Measurements from ENCODE around the gene DYSF.

The DYSF gene

DNA sequence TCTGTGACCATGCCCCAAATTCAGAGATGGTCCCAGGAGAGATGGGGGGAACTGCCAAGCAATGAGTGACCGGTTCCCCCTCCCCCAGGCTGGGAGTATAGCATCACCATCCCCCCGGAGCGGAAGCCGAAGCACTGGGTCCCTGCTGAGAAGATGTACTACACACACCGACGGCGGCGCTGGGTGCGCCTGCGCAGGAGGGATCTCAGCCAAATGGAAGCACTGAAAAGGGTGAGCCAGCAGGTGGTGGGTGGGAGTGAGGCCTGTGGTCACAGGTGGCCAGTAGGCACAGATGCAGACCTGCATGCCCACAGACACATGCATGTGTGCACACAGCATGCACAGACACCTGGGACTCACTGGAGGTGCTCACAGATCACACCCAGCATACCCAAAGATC lies 117.2 kb downstream of the DYSF start:
- Histone ChIP-seq H3K9me3 (ENCODE audit: control insufficient read depth, insufficient read depth, low read depth, low read length) (no peaks in the 10 kb centered on the region), H3K4me1 (ENCODE audit: control insufficient read depth, insufficient read depth, low read length) (no peaks in the 10 kb centered on the region), H3K36me3 (ENCODE audit: control insufficient read depth in 2 of 2, insufficient read depth in 1 of 2, low read length in 2 of 2) (no peaks in the 10 kb centered on the region), H3K27ac (ENCODE audit: extremely low read depth, low read depth, low read length) (no peak overlapping the region), H3K4me3 (ENCODE audit: low read depth, low read length) (no peak overlapping the region)
- ChIA-PET CTCF (interaction anchor here (0.6 kb wide), 1 partner anchor 1423 kb away, joined by 4 read pairs; no protein-coding TSS in a partner anchor), POLR2A (no interaction called here)
- TF ChIP-seq GLI4 (tag by site-specific recombination; IDR thresholded peaks at IDR 0.05) (no peak), MEIS1 (CRISPR knock-in tag; IDR thresholded peaks at IDR 0.05; ENCODE audit: borderline replicate concordance) (no peak), ZNF23 (tag by site-specific recombination; IDR thresholded peaks at IDR 0.05; ENCODE audit: borderline replicate concordance) (no peak), ZNF518A (tag by site-specific recombination; conservative IDR thresholded peaks at IDR 0.05; ENCODE audit: low read depth) (no peak), ZNF558 (tag by site-specific recombination; IDR thresholded peaks at IDR 0.05) (no peak), ZNF621 (tag by site-specific recombination; IDR thresholded peaks at IDR 0.05) (no peak), TCF7L2 (IDR thresholded peaks at IDR 0.05; ENCODE audit: borderline replicate concordance, low read depth, low read length) (no peak), ZNF768 (tag by site-specific recombination; IDR thresholded peaks at IDR 0.05) (no peak), OSR2 (tag by site-specific recombination; IDR thresholded peaks at IDR 0.05) (no peak)
- TF ChIP-seq, protein P1, sequence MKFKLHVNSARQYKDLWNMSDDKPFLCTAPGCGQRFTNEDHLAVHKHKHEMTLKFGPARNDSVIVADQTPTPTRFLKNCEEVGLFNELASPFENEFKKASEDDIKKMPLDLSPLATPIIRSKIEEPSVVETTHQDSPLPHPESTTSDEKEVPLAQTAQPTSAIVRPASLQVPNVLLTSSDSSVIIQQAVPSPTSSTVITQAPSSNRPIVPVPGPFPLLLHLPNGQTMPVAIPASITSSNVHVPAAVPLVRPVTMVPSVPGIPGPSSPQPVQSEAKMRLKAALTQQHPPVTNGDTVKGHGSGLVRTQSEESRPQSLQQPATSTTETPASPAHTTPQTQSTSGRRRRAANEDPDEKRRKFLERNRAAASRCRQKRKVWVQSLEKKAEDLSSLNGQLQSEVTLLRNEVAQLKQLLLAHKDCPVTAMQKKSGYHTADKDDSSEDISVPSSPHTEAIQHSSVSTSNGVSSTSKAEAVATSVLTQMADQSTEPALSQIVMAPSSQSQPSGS (tag by site-specific recombination; IDR thresholded peaks at IDR 0.05; ENCODE audit: low read depth): no peak

DNA sequence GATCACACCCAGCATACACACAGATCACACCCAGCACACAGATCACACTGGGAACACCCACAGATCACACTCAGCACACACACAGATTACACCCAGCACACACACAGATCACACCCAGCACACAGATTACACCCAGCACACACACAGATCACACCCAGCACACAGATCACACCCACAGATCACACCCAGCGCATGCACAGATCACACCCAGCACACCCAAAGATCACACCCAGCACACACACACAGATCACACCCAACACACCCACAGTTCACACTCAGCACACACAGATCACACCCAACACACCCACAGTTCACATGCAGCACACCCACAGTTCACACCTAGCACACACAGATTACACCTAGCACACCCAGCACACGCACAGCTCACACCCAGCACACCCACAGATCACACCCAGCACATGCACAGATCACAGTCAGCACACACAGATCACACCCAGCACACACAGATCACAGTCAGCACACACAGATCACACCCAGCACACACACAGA lies 117.6 kb downstream of the DYSF start:
- H3K9me3 ChIP-seq (ENCODE audit: control insufficient read depth, insufficient read depth, low read depth, low read length): no peaks in the 10 kb centered on the region
- TF ChIP-seq ZSCAN16 (tag by site-specific recombination; IDR thresholded peaks at IDR 0.05): no peak
- TF ChIP-seq KLF9 (tag by site-specific recombination; IDR thresholded peaks at IDR 0.05; ENCODE audit: low read depth): peak; percentile 35; the same call in 1 of the 2 replicates
- TF ChIP-seq OVOL3 (tag by site-specific recombination; IDR thresholded peaks at IDR 0.05): no peak
- TF ChIP-seq ZNF518A (tag by site-specific recombination; conservative IDR thresholded peaks at IDR 0.05; ENCODE audit: low read depth): no peak
- TF ChIP-seq PRDM1 (tag by site-specific recombination; IDR thresholded peaks at IDR 0.05): no peak
- TF ChIP-seq, protein P2, sequence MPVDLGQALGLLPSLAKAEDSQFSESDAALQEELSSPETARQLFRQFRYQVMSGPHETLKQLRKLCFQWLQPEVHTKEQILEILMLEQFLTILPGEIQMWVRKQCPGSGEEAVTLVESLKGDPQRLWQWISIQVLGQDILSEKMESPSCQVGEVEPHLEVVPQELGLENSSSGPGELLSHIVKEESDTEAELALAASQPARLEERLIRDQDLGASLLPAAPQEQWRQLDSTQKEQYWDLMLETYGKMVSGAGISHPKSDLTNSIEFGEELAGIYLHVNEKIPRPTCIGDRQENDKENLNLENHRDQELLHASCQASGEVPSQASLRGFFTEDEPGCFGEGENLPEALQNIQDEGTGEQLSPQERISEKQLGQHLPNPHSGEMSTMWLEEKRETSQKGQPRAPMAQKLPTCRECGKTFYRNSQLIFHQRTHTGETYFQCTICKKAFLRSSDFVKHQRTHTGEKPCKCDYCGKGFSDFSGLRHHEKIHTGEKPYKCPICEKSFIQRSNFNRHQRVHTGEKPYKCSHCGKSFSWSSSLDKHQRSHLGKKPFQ (tag by site-specific recombination; IDR thresholded peaks at IDR 0.05): peak; percentile 100
- no peak for TF ChIP-seq ZNF16 (tag by site-specific recombination; IDR thresholded peaks at IDR 0.05; ENCODE audit: low read depth)
- POLR2A ChIA-PET: no interaction called here
- no peaks in the 10 kb centered on the region for H3K36me3 ChIP-seq (ENCODE audit: control insufficient read depth in 2 of 2, insufficient read depth in 1 of 2, low read length in 2 of 2)
- H3K27ac ChIP-seq (ENCODE audit: extremely low read depth, low read depth, low read length): no peak overlapping the region
- CTCF ChIA-PET: no interaction called here
- H3K4me1 ChIP-seq (ENCODE audit: control insufficient read depth, insufficient read depth, low read length): no peaks in the 10 kb centered on the region
- H3K4me3 ChIP-seq (ENCODE audit: low read depth, low read length): no peak overlapping the region

Data from HEK293 (cell line).